Fibroblast of pulmonary artery (primary cell): ENCODE data around the gene ZFP92.
"Not testable (repeated sequence)": the region's sequence is repeated elsewhere in the genome, so short reads cannot be mapped to it uniquely, and the experiment has no call there.

Experiments
- DNase-seq: peaks from one replicate; pipeline ENCODE4 v3.0.0-alpha.2; 2010; ENCODE audit warnings: low read depth
- H3K4me3 ChIP-seq: replicated peaks from 2 replicates; pipeline ENCODE4 v1.5.1; 2011; ENCODE audit warnings: low read depth, mild to moderate bottlenecking, control low read depth, low read length, moderate library complexity
- CTCF ChIP-seq: IDR thresholded peaks from 2 replicates; pipeline ENCODE4 v1.5.1; 2011; ENCODE audit warnings: mild to moderate bottlenecking, control low read depth, low read length, inconsistent platforms; ENCODE audit errors: missing control alignments

ZFP92 gene

GRCh38 chrX:153379971-153380581, 31.2 kb upstream of the ZFP92 start:
- DNase-seq, result no peak
- no peak overlapping the region for H3K4me3 ChIP-seq
- no peak for TF ChIP-seq CTCF

GRCh38 chrX:153380691-153381090, 30.6 kb upstream of the ZFP92 start:
- no peak for TF ChIP-seq CTCF
- DNase-seq, result no peak
- H3K4me3 ChIP-seq, result no peak overlapping the region

GRCh38 chrX:153381684-153382532, 29.4 kb upstream of the ZFP92 start:
- peak; percentile 29 for TF ChIP-seq CTCF
- peak; percentile 95 for DNase-seq
- H3K4me3 ChIP-seq, result no peak overlapping the region

- H3K4me3 ChIP-seq, result no peak overlapping the region
- no peak for TF ChIP-seq CTCF
- DNase-seq, result no peak
Observed at GRCh38 chrX:153382563-153383482, 28.4 kb upstream of the ZFP92 start.

- no peak for DNase-seq
- H3K4me3 ChIP-seq, result no peak overlapping the region
- TF ChIP-seq CTCF, result no peak
Observed at GRCh38 chrX:153384390-153384789, 26.9 kb upstream of the ZFP92 start.

GRCh38 chrX:153384973-153385372, 26.3 kb upstream of the ZFP92 start:
- not testable (repeated sequence) for DNase-seq, H3K4me3 ChIP-seq

GRCh38 chrX:153386097-153386496, 25.2 kb upstream of the ZFP92 start:
- no peak overlapping the region for H3K4me3 ChIP-seq
- no peak for DNase-seq
- TF ChIP-seq CTCF, result no peak
